ENCODE data around the gene OR5A2.
"Not testable (repeated sequence)": the region's sequence is repeated elsewhere in the genome, so short reads cannot be mapped to it uniquely, and the experiment has no call there.

Gene OR5A2, protein sequence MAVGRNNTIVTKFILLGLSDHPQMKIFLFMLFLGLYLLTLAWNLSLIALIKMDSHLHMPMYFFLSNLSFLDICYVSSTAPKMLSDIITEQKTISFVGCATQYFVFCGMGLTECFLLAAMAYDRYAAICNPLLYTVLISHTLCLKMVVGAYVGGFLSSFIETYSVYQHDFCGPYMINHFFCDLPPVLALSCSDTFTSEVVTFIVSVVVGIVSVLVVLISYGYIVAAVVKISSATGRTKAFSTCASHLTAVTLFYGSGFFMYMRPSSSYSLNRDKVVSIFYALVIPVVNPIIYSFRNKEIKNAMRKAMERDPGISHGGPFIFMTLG

GRCh38 chr11:59426361-59427067 is at the start of gene OR5A2:
Gene OR5A2, minus strand, starts transcription at chr11:59426413. Its CDS starts 3,460 bp downstream, at chr11:59422953.
- no peak for DNase-seq (ENCODE audit: low read depth in 2 of 2)

GRCh38 chr11:59475176-59475575 is 49.0 kb upstream of the OR5A2 start:
- DNase-seq (ENCODE audit: low read depth in 2 of 2): no peak

GRCh38 chr11:59473015-59473414 is 46.8 kb upstream of the OR5A2 start, which contains the start of gene OR4D10:
Gene OR4D10, plus strand, starts transcription at chr11:59473315. Its CDS starts 4,115 bp downstream, at chr11:59477430.
- no peak for DNase-seq (ENCODE audit: low read depth in 2 of 2)

DNA sequence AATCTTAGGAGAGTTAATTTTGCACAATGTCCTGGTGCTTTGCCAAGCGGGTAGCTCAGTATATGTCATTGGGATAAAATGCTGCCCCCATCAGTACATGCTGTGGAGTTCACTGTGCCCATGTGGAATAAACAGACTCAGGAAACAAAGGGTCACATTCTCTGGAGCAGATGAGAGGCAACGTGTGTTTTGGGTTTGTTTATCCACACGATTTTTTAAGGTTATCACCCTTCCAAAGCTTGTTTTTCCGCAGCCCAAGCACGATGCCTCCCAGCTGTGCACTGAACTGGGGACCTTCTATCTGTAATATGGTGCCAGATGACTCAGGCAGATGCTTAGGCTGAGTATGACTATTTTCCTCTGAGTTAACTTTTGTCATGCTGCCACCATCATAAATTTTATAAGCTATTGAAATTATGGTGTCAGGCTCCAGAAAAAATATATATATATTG is 37.0 kb upstream of the OR5A2 start:
- DNase-seq (ENCODE audit: low read depth in 2 of 2): no peak

DNA sequence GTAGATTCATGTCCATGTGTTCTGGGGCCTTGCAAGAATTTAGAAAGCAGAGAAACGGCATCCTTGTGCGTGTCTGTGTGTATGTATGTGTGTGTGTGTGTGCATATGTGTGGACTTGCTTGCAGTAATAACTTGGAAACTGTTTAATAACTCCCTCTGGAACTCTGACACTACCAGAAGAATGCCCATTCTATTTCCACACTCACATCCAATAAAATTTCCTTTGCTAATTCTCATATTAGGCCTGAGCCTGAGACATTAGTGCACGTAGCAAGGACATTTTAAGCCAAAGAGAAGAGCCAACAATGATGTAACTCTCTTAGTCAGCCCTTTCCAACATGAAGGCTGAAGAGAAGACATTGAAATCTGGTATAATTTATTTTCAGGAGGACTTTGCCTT is 33.7 kb upstream of the OR5A2 start:
- no peak for DNase-seq (ENCODE audit: low read depth in 2 of 2)

GRCh38 chr11:59456661-59457060 is 30.4 kb upstream of the OR5A2 start, which contains the start of gene OR4D6:
Gene OR4D6, plus strand, starts transcription at chr11:59456961. Its CDS starts 0 bp downstream, at chr11:59456961.
- DNase-seq (ENCODE audit: low read depth in 2 of 2): no peak

GRCh38 chr11:59448484-59448883 is 22.3 kb upstream of the OR5A2 start:
- no peak for DNase-seq (ENCODE audit: low read depth in 2 of 2)

GRCh38 chr11:59445624-59446023 is 19.4 kb upstream of the OR5A2 start:
- not testable (repeated sequence) for DNase-seq (ENCODE audit: low read depth in 2 of 2)

DNA sequence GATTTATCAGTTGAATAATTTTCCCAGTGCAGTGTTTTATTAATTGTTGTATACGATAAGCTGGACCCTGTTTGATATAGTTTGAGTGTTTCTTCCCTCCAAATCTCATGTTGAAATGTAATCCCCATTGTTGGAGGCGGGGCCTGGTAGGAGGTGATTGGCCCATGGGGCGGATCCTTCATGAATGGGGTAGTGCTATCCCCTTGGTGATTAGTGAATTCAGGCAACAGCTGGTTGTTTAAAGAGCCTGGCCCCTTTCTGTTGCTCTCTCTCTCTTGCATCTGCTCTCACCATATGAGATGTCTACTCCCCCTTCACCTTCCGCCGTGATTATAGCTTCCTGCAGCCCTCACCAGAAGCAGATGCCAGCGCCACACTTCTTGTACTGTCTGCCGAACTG is 11.6 kb upstream of the OR5A2 start:
- DNase-seq (ENCODE audit: low read depth in 2 of 2): no peak

GRCh38 chr11:59436169-59436568 is 10.0 kb upstream of the OR5A2 start, which contains the start of gene OR5A1:
Gene OR5A1, plus strand, starts transcription at chr11:59436469. Its CDS starts 6,700 bp downstream, at chr11:59443169.
- DNase-seq (ENCODE audit: low read depth in 2 of 2): no peak

- peak in 1 of 2 donors; percentile 14 for DNase-seq (ENCODE audit: low read depth in 2 of 2)
These were observed 3.8 kb upstream of the OR5A2 start for GRCh38 chr11:59429924-59430516.

DNA sequence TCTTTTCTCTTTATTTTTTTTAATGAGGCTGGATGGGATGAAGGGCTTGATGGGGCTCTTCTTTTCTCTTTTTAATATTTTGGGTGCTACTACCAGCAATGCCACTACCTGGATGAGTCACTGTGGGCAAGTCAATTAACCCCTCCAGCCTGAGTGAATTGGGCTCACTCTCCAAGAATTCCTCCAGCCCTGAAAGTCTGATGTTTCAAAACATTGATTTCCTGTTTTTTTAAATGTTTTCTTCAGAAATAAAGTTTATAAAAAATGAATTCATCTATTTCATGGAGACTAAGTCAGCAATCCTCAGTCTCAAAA is 812 bp upstream of the OR5A2 start:
- DNase-seq (ENCODE audit: low read depth in 2 of 2): no peak

DNA sequence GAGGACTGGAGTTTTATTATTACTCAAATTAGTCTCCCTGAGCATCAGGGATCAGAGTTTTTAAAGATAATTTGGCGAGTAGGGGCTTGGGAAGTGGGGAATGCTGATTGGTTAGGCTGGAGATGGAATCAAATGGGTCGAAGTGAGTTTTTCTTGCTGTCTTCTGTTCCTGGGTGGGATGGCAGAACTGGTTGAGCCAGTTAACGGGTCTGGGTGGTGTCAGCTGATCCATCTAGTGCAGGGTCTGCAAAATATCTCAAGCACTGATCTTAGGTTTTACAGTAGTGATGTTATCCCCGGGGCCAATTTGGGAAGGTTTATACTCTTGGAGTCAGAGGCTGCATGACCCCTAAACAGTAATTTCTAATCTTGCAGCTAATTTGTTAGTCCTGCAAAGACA is 1.1 kb downstream of the OR5A2 start:
- DNase-seq (ENCODE audit: low read depth in 2 of 2): no peak

GRCh38 chr11:59423835-59424234 is 2.4 kb downstream of the OR5A2 start:
- DNase-seq (ENCODE audit: low read depth in 2 of 2): no peak

DNA sequence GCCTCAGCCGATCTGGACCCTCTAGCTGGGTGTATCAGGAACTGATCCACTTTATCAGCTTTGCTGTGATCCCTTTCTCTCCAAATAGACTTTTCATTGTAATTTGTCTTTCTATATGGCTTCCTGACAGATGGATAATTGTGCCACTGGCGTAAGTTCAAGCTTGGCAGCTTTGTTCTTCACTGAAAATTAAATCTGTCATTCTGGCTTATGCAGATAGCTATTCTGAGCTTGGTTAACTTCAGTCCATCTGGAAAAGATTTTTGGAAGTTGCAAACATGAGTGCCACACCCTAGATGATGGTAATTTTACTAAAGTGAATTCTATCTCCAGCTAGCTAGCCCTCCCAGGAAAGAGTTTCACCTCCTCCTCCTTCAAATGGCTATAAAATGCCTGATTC is 8.1 kb downstream of the OR5A2 start:
- DNase-seq (ENCODE audit: low read depth in 2 of 2): no peak

- no peak for DNase-seq (ENCODE audit: low read depth in 2 of 2)
These were observed 9.2 kb downstream of the OR5A2 start for GRCh38 chr11:59417023-59417422.

DNA sequence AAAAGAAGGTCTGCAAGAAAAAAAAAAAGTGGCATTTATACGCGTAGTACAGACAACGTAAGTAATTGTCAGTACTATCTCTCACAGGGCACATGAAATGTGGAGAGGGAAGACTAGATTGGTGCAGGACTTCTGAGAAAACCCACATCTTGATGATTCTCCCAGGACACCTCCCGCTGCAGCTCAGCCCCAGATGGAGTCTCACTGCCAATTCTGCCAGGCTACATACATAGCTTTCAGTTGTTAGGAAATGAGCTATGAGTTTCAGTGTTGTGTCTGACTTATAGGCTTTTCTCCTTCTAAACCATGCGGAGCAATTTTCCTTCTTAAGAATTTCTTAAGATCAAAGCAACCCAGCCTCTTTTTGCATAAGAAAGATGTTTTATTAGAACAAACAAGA is 9.6 kb downstream of the OR5A2 start:
- DNase-seq (ENCODE audit: low read depth in 2 of 2): no peak

- DNase-seq (ENCODE audit: low read depth in 2 of 2): no peak
These were observed 11.1 kb downstream of the OR5A2 start for GRCh38 chr11:59415111-59415510.

GRCh38 chr11:59413646-59414045 is 12.6 kb downstream of the OR5A2 start:
- DNase-seq (ENCODE audit: low read depth in 2 of 2): no peak

DNA sequence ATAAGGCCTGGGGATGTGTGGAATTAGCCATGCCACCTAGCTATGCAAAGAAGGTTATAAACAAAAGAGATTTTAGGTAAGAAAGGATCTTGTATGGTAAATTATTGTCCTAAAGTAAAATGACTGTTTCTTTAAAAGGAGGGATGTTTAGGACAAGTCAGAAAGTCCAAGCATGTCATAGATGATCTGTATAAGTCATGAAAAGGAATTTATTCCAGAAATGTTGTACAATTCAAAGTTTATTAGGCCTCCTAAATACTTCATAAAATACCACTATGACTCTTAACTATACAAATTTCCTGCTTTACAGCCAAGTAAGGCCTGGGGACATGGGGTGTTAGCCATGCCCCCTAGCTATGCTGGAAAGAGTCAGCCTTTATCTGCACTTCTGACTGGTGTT is 22.7 kb downstream of the OR5A2 start:
- DNase-seq (ENCODE audit: low read depth in 2 of 2): no peak

DNA sequence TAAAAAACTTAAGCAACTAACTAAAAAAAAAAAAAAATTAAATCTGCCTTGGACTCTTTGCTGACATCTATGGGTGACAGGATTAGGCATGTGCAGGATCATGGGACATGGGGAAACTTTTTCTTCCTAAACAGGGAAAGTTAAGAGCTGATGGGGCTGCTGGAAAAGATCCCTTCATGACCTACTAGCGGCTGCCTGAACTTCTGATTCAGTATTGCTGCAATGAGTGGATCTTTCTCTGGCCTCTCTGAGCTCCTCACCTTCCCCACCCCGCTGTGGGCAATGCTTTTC is 25.0 kb downstream of the OR5A2 start:
- no peak for DNase-seq (ENCODE audit: low read depth in 2 of 2)

DNA sequence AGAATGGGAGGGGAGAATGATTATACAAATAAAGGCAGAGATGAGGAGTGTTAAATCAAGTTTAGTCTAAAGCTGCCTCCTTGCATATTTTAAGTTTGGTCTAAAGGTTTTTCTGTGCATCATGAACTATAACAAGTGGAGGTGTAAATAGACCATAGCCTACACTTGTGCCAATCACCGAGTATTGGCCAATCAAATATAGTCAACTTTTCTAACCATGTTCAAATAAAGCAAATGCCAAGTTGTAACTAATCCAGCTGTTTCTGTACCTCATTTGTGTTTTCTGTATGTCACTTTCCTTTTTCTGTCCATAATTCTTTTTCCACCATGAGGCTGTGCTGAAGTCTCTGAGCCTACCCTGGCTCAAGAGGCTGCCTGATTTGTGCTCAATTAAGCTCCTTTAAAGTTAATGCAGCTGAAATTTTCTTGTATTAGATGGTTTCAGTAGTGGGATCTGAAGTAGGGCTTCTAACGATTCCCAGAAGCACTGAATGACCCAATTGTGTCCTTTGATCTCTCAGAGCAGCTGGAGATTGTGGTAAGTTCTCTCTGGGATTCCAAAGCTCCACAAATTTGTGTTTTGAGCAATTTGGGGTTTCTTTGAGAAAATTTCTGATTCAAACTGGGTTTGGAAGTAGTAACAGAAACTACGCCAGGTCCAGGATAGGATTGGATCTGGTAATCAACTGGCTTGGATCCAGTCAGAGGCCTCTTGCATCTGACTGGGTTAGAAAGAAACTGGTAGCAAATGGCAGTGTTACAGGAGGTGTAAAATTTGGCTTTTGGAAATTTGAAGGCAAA is 25.6 kb downstream of the OR5A2 start:
- no peak for DNase-seq (ENCODE audit: low read depth in 2 of 2)
